GM12874 (cell line): ENCODE data around the gene CALML5.

Experiments
- CTCF ChIP-seq: IDR thresholded peaks from 2 replicates; pipeline ENCODE4 v1.5.1; 2011; ENCODE audit warnings: low read depth, mild to moderate bottlenecking, control low read depth, low read length, moderate library complexity; ENCODE audit not compliant: insufficient read depth

Gene CALML5

GRCh38 chr10:5449227-5449626, 50.1 kb downstream of the CALML5 start:
- no peak for TF ChIP-seq CTCF
